Measurements from ENCODE around the gene ANXA4.

Gene ANXA4

GRCh38 chr2:69848186-69848790 is 106.4 kb downstream of the ANXA4 start:
- DNase-seq, result no peak

- DNase-seq, result no peak
These were observed 116.3 kb downstream of the ANXA4 start for GRCh38 chr2:69858261-69858660.

- no peak for DNase-seq
These were observed 121.4 kb downstream of the ANXA4 start for GRCh38 chr2:69863298-69863697.
